DMS79 (cell line): ENCODE measurements around the gene CPNE2.

Experiments used
- DNase-seq: peaks from one replicate; lab custom pipeline; 2025; lab: John Stamatoyannopoulos, UW

Gene CPNE2

DNA sequence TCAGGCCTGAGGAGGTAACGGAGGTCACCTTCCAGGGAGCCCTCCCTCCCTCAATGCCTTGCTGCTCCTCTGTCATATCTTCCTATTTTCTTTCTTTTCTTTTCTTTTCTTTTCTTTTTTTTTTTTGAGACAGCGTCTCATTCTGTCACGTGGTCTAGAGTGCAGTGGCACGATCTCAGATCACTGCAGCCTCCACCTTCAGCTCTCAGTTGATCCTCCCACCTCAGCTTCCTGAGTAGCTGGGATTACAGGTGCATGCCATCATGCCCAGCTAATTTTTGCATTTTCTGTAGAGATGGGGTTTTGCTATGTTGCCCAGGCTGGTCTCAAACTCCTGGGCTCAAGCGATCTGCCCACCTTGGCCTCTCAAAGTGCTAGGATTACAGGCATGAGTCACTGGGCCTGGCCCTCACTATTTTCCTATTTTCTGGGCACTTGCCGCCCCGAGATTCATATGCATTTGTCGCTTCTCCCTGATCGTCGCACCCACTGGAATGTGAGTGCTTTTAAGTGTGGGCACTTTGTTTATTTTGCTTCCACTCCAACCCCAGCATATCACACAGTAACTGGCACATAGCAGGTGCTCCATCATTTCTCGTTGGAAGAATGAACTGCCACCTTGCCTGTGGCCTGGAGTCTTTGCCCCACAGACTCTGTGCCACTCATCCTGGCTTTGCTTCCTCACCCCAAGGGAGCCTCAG lies 31.7 kb downstream of the CPNE2 start:
- DNase-seq: no peak

DNA sequence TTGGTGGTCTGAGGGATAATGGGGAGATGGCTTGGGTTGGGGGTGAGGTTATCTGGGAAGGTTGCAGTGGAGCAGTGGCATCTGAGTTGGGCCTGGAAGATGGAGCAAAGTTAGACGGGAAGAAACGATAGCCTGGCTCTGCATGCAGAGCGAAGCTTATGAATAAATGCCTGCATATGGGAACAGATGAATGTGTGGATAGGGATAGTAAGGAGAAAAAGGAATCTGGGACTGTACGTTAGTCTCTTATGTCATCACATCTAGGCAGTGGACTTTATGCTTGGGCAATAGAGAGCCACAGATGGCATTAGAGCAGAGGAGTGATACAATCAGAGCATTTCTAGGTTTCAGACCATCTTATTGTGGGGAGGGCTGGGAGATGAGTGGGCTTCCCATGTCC lies 33.0 kb downstream of the CPNE2 start:
- no peak for DNase-seq

DNA sequence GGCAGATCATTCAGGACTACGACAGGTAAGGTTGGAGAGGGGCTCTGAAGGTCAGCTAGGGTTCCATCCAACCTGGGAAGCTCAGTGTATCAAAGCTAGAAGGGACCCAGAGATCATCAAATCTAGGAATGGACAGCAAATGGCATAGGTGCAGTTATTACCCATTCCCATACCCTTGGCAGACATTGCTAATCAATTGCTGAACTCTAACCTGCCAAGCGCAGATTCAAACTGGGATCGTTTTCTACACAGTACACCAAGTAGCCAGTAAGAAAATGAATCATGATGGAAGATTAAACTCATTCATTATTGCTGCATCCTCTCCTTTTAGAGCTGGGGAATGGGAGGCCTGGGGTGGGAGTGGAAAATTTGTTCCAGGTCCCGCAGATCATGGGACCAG lies 33.6 kb downstream of the CPNE2 start:
- no peak for DNase-seq

DNA sequence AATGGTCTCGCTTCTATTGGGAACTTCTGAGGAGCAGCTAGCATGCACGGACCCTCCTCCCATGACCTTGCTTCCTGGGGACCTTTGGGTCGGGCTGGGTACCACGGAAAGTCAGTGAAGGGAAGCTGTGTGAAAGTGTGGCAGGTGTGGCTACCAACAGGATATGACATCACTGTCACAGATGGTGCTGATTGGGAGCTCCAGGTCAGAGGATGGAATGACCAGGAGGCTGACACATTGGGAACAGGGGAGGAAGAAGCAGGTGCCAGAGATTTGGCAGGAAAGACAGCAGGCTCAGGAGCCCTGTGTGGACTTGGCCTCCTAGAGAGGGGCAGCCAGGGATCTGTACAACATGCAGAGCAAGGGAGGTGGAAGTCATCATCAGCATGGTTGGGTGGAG lies 34.0 kb downstream of the CPNE2 start:
- no peak for DNase-seq

DNA sequence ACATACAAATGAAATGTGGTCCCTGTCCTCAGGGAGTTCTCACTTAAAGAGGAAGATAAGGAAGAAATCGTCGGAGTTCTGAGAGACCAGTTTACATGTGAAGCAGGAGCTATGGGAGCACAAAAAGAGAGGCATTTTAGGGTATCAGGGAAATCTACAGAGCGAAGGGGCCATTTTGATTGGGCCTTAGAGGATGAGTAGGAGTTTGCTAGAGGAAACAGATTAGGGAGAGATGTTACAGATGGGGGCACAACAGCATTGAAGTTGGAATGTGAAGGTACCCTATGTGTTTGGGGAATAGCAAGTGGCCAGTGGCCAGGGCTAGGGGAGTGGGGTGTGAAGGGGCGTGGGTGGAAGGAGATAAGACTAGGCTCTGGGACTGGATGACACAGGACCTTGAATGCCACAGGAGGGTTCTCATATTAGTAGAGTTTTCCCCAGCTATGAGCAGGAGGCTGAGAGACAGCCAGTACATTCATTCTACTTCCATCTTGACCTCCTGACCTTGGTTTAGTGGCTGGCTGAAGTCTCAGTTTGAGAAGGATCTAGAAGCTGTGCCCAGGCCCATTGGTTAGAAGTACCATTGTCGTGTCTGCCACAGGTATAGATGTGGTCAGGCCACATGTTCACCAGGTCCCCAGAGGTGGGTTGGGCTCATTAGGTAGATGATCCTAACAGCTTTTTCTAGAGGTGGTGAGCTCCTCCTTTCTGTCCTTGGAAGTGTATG lies 34.8 kb downstream of the CPNE2 start:
- DNase-seq: no peak

DNA sequence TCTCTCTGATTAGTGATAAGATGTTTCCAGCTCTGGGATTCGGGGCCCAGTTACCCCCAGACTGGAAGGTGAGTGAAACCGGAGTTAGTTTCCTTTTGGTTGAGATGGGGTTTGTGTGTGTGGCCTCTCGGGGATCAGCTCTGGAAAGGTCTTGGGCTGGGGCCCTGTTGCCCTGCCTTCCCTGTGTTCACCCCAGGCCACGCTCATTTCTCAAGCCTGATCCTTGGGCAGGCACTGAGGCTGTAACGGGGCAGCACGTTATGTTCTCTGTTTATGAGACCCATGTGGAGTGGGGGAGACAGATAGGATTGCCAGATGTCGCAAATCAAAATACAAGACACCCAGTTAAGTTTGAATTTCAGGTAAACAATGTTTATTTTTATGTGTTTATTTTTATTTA lies 35.5 kb downstream of the CPNE2 start:
- no peak for DNase-seq

DNA sequence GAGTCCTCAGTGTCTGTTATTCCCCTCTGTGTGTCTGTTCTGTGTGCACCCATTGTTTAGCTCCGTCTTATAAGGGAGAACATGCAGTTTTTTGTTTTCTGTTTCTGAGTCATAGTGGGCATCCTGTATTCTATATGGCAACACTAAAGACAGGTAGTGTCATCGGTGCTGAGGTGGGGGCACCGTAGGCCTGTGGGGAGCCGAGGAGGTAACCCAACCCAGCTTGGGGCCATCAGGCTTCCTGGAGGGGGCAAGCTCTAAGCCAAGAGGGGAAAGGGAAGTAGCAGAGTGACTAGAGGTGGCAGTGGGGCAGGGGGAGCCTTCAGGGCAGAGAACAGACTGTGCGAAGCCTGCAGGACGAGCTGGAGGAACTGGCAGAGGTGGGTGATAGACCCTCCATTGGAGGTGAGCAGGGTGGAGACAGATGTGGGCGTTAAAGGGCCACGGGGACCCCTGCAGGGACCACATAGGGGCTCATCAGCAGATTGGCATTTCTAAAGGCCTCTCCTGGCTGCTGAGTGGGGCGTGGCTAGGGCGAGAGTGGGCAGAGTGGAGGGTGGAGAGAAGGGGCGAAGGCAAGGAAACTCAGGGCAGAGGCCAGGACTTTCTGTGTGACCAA lies 36.5 kb downstream of the CPNE2 start:
- no peak for DNase-seq

DNA sequence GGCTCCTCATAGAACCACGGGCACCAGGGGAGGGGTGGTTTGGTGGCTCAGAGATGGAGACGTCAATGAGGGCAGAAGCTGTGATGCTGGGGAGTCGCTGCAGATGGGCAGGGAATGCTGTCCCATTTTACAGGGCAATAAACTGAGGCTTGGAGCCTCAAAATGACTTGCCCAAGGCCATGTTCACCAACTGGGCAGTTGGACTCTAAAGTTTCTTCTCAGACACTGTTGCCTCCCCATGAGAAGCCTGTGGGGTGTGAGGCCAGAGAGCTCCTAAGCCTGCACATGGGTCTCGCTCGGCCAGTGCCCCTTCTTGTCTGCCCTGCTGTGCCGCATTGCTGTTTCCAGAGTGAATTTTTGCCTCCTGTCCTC lies 38.6 kb downstream of the CPNE2 start:
- DNase-seq: no peak

- no peak for DNase-seq
These were observed 39.1 kb downstream of the CPNE2 start for GRCh38 chr16:57131351-57131970.

DNA sequence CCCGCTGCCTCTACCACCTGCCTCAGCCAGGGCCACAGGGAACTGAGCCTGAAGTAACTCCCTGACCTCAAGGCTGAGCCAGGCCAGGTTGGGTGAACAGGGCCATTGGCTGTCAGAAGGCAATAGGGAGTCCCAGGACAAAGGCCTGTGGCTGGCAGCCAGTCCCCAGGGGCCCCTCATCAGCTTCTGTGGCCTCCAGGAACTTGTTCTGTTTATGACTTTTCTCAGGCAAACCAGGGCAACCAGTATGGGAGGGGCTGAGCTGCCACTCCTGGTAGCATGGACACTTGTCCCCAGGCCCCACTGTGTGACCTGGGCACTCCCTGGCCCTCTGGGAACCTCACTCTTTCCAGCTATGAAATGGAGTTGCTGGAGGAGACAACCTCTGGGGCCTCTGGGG lies 40.1 kb downstream of the CPNE2 start:
- DNase-seq: no peak

GRCh38 chr16:57133031-57133430 lies 40.6 kb downstream of the CPNE2 start:
- no peak for DNase-seq

DNA sequence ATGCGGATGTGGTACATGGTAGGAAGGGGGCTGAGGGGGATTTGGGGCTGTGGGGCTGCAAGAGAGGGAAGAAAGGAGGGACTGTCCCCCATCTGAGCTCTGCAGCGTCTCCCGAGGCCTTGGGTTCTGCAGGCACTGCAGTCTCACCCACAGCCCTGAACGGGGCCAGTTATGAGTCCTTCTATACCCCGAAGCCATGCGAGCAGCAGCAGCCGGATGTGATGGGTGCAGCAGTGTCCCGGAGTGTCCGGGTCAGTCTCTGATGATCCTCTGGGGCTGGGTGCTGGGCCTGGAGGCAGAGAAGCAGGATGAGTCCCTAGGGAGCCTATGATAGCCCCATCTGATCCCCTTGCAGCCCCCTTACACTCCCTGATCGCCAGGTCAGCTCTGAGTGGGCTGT lies 41.5 kb downstream of the CPNE2 start:
- no peak for DNase-seq

- DNase-seq: no peak
These were observed 42.6 kb downstream of the CPNE2 start for GRCh38 chr16:57134982-57135381.

DNA sequence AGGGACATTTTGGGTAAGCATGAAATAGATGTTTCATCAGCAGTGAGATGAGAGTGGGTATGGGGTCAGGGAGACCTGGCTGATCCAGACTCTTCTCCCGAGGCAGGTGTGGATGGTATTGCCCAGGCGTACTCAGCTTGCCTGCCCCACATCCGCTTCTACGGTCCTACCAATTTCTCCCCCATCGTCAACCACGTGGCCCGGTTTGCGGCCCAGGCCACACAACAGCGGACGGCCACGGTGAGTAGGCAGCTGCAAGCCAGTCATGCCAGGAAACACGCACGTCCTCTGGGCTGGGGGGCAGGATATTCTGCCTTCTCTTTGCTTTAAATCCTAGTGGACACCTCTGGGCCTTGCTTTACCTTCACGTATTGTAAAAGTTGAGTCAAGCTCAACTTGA lies 44.7 kb downstream of the CPNE2 start:
- no peak for DNase-seq

DNA sequence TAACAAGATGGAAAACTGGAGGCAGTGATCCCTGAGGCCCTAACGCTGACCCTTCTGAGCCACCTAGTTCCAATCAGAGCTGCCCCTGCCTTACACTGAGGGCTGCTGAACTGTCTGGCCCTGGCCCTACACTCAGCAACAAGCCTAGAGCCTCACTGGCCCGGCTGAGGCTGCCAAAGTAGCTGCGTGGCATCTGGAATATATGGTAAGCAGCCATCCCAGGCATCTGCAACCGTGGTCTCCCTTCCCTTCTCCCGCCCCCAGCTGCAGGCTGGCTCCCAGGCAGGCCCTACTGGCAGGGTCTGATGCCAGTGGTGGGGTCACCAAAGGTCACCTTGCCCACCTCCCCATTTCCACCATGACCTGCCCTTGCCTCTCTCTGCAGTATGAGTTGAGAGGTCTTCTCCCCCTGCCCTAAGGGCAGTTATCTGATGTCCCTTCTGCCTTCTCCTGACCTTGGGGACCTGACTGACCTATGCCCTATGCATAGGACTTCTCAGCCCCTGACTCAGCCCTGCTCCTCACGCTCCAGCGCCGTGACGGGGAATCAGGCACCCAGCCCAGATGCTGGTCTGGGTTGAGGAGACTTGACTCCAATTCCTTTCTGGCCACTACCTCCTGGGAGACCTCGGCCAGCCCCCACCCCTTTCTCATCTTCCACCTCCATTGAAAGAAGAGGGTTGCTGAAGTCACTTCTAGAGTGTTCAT lies 45.3 kb downstream of the CPNE2 start:
- DNase-seq: no peak

DNA sequence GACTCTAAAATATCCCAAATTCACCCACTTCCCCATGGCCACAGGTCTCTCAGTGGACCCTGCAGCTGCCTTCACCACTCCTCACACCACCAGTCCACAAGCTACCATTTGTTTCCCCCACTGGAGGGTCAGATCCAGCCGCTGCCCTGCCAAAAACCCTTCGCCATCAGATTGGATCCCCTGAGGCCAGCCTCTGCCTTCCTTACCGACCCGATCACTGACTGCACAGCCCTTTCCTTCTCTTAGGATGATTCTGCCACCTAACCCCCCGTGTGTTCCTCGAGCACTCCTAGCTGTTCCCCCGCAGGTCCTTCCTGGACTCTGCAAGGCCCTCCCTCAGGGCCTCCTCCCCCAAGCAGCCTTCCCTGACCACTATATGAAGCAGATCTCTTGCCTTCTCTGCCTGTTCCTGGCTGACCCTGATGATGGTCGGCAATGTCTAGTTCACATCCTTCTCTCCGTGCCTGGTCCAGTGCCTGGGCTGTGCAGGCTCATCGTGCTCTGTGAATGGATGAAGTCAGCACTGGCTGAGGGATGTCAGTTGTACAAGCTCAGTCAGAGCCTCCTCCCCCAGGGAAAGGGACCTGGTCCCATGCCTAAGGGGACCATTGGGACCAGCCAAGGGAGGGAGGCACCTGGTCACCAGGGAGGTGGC lies 46.0 kb downstream of the CPNE2 start:
- no peak for DNase-seq

- no peak for DNase-seq
These were observed 48.7 kb downstream of the CPNE2 start for GRCh38 chr16:57140931-57141668.

- DNase-seq: no peak
These were observed 49.6 kb downstream of the CPNE2 start for GRCh38 chr16:57141822-57142631.

DNA sequence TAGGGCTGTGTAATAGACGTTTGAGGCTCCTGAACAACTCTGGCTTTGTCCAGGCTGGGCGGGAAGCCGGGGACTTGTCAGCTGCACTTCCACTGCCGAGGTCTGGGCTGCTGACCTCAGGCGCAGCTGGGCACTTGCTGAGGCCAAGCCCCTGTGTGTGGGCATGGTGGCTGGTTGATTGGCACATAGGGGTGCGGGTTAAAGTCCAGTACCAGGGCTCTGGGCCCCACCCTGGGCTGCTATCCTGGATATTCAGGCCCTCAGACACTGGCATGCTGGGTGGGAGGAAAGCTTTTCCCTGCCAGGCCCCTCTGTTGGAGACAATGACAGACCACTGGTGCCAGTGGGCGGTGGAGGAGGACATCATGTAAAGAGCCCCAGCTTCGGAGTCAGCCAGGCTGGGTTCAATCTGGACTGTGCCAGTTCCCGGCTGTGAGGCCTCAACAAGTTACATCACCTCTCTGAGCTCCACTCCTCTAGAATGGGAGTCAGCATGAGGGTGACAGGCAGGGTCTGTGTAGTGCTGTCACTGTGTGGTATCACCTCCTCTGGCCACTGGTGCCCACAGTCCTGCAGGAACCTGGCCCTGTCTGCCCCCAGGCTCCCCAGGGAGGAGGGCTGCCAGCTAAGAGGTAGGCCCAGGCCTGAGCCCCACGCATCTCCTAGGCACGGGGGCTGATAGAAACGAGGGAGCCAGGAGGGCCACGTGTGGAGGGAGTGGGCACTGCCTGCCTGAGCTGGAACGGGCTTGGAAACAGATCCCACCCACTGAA lies 51.0 kb downstream of the CPNE2 start:
- no peak for DNase-seq

DNA sequence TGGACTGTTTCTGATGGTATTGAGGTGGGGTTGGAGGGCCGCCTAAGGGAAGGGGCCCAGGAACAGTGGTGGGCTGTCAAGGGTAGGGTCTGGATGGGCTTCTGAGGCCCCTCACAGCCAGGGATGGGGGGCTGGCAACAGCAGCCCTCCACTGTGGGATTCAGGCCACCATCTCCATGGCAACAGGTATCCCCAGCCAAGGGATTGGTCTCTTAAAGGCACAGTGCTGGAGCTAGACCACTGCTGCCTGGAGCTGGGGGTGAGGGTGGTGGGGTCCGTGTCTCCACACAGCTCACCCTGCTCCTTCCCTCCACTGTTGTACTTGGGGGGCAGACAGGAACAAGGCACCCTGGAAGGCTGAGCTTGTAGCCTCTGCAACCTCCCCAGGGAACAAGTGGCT lies 51.6 kb downstream of the CPNE2 start:
- no peak for DNase-seq
